H1 (cell line): ENCODE data around the gene KBTBD12. TPM values are rescaled to one million over a fixed set of nuclear protein-coding genes. Genes with fewer than 3 reads are reported as not detected.

Source experiments
- CTCF ChIA-PET: fragments of 300-600 bp; sonication (Branson Sonifier 250); formaldehyde crosslinking; loops from one replicate; lab custom pipeline; 2021; ENCODE audit not compliant: partially characterized antibody; lab: Charles Lee
- POLR2A ChIA-PET: fragments of 300-600 bp; sonication (Branson Sonifier 250); formaldehyde crosslinking; loops from one replicate; lab custom pipeline; 2021; ENCODE audit warnings: inconsistent platforms; ENCODE audit not compliant: partially characterized antibody; lab: Charles Lee
- DNase-seq, 2 experiments: peaks; one replicate each; pipeline versions ENCODE4 v3.0.0 to v3.0.0-alpha.2; 2010 to 2022; ENCODE audit warnings: low spot score in 2 of 2, low read depth in 1 of 2, mixed read lengths in 1 of 2
- FAIRE-seq: peaks from 2 replicates; lab custom pipeline; 2011; peaks lifted over from hg19 to GRCh38; lab: Jason Lieb, UNC
- H2AFZ ChIP-seq: 2 replicates; pipeline ENCODE4 v1.8.1; 2012; ENCODE audit warnings: low read length, inconsistent platforms
- H2AK5ac ChIP-seq: 2 replicates; pipeline ENCODE4 v1.6.1; 2013; ENCODE audit warnings: low read depth, low read length
- H2BK120ac ChIP-seq: replicated peaks from 2 replicates; pipeline ENCODE3; 2013; ENCODE audit warnings: low read depth, low read length, inconsistent platforms
- H2BK12ac ChIP-seq: 2 replicates; pipeline ENCODE4 v1.6.1; 2013; ENCODE audit warnings: low read depth, low read length
- H2BK15ac ChIP-seq: 2 replicates; pipeline ENCODE4 v1.6.1; 2013; ENCODE audit warnings: low read length
- H2BK20ac ChIP-seq: 2 replicates; pipeline ENCODE4 v1.6.1; 2013; ENCODE audit warnings: low read length
- H2BK5ac ChIP-seq: 2 replicates; pipeline ENCODE4 v1.6.1; 2013; ENCODE audit warnings: low read depth, low read length
- H3K14ac ChIP-seq: 2 replicates; pipeline ENCODE4 v1.6.1; 2013; ENCODE audit warnings: inconsistent platforms; ENCODE audit not compliant: insufficient read length
- H3K18ac ChIP-seq: 2 replicates; pipeline ENCODE4 v1.6.1; 2013; ENCODE audit warnings: low read length; ENCODE audit errors: extremely low read depth
- H3K23ac ChIP-seq: 2 replicates; pipeline ENCODE4 v1.6.1; 2013; ENCODE audit warnings: inconsistent platforms; ENCODE audit not compliant: insufficient read length
- H3K23me2 ChIP-seq: 2 replicates; pipeline ENCODE4 v1.6.1; 2013; ENCODE audit warnings: low read depth, low read length
- H3K27ac ChIP-seq: 2 replicates; pipeline ENCODE4 v1.6.1; 2011; ENCODE audit warnings: low read depth, low read length, inconsistent platforms
- H3K27me3 ChIP-seq, 4 experiments: replicated peaks in 1 of 4; 1 replicate in 1 of 4; 2 replicates in 3 of 4; pipeline versions ENCODE4 v1.6.1 to v1.8.1; 2011 to 2013; ENCODE audit warnings: low read length in 3 of 4, mild to moderate bottlenecking in 3 of 4, inconsistent platforms in 2 of 4, mixed read lengths in 2 of 4, moderate library complexity in 1 of 4; ENCODE audit not compliant: control insufficient read depth in 3 of 4, insufficient read depth in 3 of 4; ENCODE audit errors: extremely low read depth in 1 of 4
- H3K36me3 ChIP-seq, 4 experiments: 2 replicates each; pipeline versions ENCODE4 v1.6.1 to v1.8.1; 2011 to 2013; ENCODE audit warnings: mild to moderate bottlenecking in 4 of 4, low read length in 3 of 4, moderate library complexity in 2 of 4, control low read depth in 1 of 4, inconsistent platforms in 1 of 4; ENCODE audit not compliant: insufficient read depth in 4 of 4, control insufficient read depth in 2 of 4
- H3K4ac ChIP-seq: replicated peaks from 2 replicates; pipeline ENCODE3; 2013; ENCODE audit warnings: low read length, low read depth, mixed read lengths, inconsistent platforms; ENCODE audit not compliant: insufficient read length
- H3K4me1 ChIP-seq, 4 experiments: replicated peaks in 1 of 4; 1 replicate in 1 of 4; 2 replicates in 3 of 4; pipeline versions ENCODE4 v1.6.1 to v1.8.1; 2011 to 2013; ENCODE audit warnings: low read length in 3 of 4, inconsistent platforms in 2 of 4, mixed read lengths in 1 of 4; ENCODE audit not compliant: insufficient read depth in 4 of 4, control insufficient read depth in 3 of 4
- H3K4me2 ChIP-seq, 2 experiments: 2 replicates each; pipeline versions ENCODE4 v1.6.1 to v1.8.1; 2011 to 2013; ENCODE audit warnings: low read depth in 2 of 2, low read length in 2 of 2, control low read depth in 1 of 2, inconsistent platforms in 1 of 2, mild to moderate bottlenecking in 1 of 2; ENCODE audit not compliant: insufficient read depth in 1 of 2
- H3K4me3 ChIP-seq, 4 experiments: fragments of 200-600, 300-600 bp in 1 of 4; sonication (generic), shearing (Covaris generic), sonication (Bioruptor Twin) in 1 of 4; 2 replicates each; pipeline versions ENCODE4 v1.5.1 to v1.8.1; 2011 to 2016; ENCODE audit warnings: low read length in 4 of 4, low read depth in 3 of 4, control low read depth in 2 of 4, inconsistent platforms in 2 of 4, mild to moderate bottlenecking in 2 of 4, mixed read lengths in 1 of 4, moderate library complexity in 1 of 4; ENCODE audit not compliant: insufficient read depth in 2 of 4; ENCODE audit errors: extremely low read depth in 1 of 4
- H3K56ac ChIP-seq: replicated peaks from 2 replicates; pipeline ENCODE3; 2013; ENCODE audit warnings: low read depth, mild to moderate bottlenecking, mixed read lengths, low read length, inconsistent platforms; ENCODE audit not compliant: insufficient read length
- H3K79me1 ChIP-seq: 2 replicates; pipeline ENCODE4 v1.6.1; 2013; ENCODE audit warnings: low read depth, low read length, control low read depth
- H3K79me2 ChIP-seq, 2 experiments: 2 replicates each; pipeline versions ENCODE4 v1.6.1 to v1.8.1; 2012 to 2013; ENCODE audit warnings: low read length in 2 of 2, mild to moderate bottlenecking in 2 of 2, inconsistent platforms in 1 of 2; ENCODE audit not compliant: insufficient read depth in 2 of 2, control insufficient read depth in 1 of 2
- H3K9ac ChIP-seq, 4 experiments: replicated peaks in 1 of 4; 1 replicate in 1 of 4; 2 replicates in 3 of 4; pipeline versions ENCODE4 v1.6.1 to v1.8.1; 2011 to 2013; ENCODE audit warnings: low read depth in 3 of 4, low read length in 3 of 4, control low read depth in 2 of 4, mild to moderate bottlenecking in 2 of 4, moderate library complexity in 2 of 4, inconsistent platforms in 1 of 4; ENCODE audit errors: extremely low read depth in 1 of 4
- H3K9me3 ChIP-seq, 2 experiments: 2 replicates each; pipeline versions ENCODE4 v1.6.1 to v1.8.1; 2012 to 2013; ENCODE audit warnings: mild to moderate bottlenecking in 2 of 2, moderate library complexity in 2 of 2, control low read depth in 1 of 2, inconsistent platforms in 1 of 2, low read depth in 1 of 2, low read length in 1 of 2, mixed read lengths in 1 of 2; ENCODE audit not compliant: insufficient read depth in 2 of 2
- H4K20me1 ChIP-seq, 2 experiments: replicated peaks in 1 of 2; 2 replicates each; pipeline versions ENCODE3 to v1.8.1; 2011 to 2013; ENCODE audit warnings: inconsistent platforms in 2 of 2, low read length in 2 of 2, mild to moderate bottlenecking in 1 of 2; ENCODE audit not compliant: insufficient read depth in 2 of 2, control insufficient read depth in 1 of 2
- H4K5ac ChIP-seq: 2 replicates; pipeline ENCODE4 v1.6.1; 2013; ENCODE audit warnings: low read length, low read depth, mixed read lengths, inconsistent platforms; ENCODE audit not compliant: insufficient read length
- H4K8ac ChIP-seq: 2 replicates; pipeline ENCODE4 v1.8.0; 2013; ENCODE audit warnings: mild to moderate bottlenecking, moderate library complexity, low read length, inconsistent platforms; ENCODE audit not compliant: insufficient read depth; ENCODE audit errors: extremely low read depth
- H4K91ac ChIP-seq: replicated peaks from 2 replicates; pipeline ENCODE3; 2013; ENCODE audit warnings: low read length, mixed read lengths, inconsistent platforms; ENCODE audit not compliant: insufficient read length
- ASH2L ChIP-seq: fragments of 200-600, 300-600 bp; sonication (generic); IDR thresholded peaks from one replicate; pipeline ENCODE4 v1.7.1; 2017; ENCODE audit warnings: low read length
- CEBPB ChIP-seq: IDR thresholded peaks from 2 replicates; pipeline ENCODE4 v1.6.1; 2012; ENCODE audit warnings: low read depth, low read length
- JUN ChIP-seq: IDR thresholded peaks from 2 replicates; pipeline ENCODE4 v1.6.1; 2011; ENCODE audit warnings: low read depth, mild to moderate bottlenecking, improper control_type of control experiment, low read length
- RBBP5 ChIP-seq: IDR thresholded peaks from 2 replicates; pipeline ENCODE4 v1.7.1; 2012; ENCODE audit warnings: low read depth, mild to moderate bottlenecking, inconsistent platforms, low read length, moderate library complexity, borderline replicate concordance
- SP1 ChIP-seq: IDR thresholded peaks from 2 replicates; pipeline ENCODE4 v1.6.1; 2011; ENCODE audit warnings: low read depth, low read length
- SP2 ChIP-seq: IDR thresholded peaks from 2 replicates; pipeline ENCODE4 v1.6.1; 2012; ENCODE audit warnings: mild to moderate bottlenecking, low read length, inconsistent platforms
- ZNF274 ChIP-seq: IDR thresholded peaks from 2 replicates; pipeline ENCODE4 v1.7.0; 2012; ENCODE audit warnings: low read length, borderline replicate concordance; ENCODE audit errors: extremely low read depth
- polyA plus RNA-seq, 7 experiments: library from polyadenylated mRNA; depleted of rRNA in 3 of 7; stranded (reverse) in 5 of 7; unstranded in 2 of 7; fragments of >200 nt in 5 of 7; fragments of 200-250 nt in 2 of 7; gene quantifications; 1 replicate in 5 of 7; 2 replicates in 1 of 7; 4 replicates in 1 of 7; pipeline versions ENCODE4 v1.2.1 to v1.2.3, GENCODE V29; 2011 to 2013; ENCODE audit warnings: missing spikeins in 2 of 7, mixed read lengths in 2 of 7
- total RNA-seq: library from RNA; stranded (reverse); fragmentation: NEBNext Ultra II Directional; extraction: Animal tissue kit (Norgen Biotek cat#: 25700); gene quantifications from 2 replicates; pipeline ENCODE4 v1.2.1, GENCODE V29; 2021

KBTBD12 gene
- total and polyA plus RNA-seq, 2 of the 8 experiments (the other 6 are each of a cell fraction or from before 2014, with no cell fraction given) = 0.33 to 0.63 TPM

- Histone ChIP-seq H3K27me3 (no peaks in the 10 kb centered on the region; a peak in 1 of 7 replicates), H3K18ac (no peak overlapping the region), H3K9ac (no peak overlapping the region)
- no peak for TF ChIP-seq SP1
- no peak for TF ChIP-seq RBBP5
- TF ChIP-seq ASH2L = no peak
- no peak for TF ChIP-seq ZNF274
- no peak for TF ChIP-seq CEBPB
- no peak for TF ChIP-seq SP2
- no peak for TF ChIP-seq JUN
- TF ChIP-seq, all 59 proteins: peak for 0
- Histone ChIP-seq H2AK5ac (no peak overlapping the region), H3K79me2 (no peaks in the 10 kb centered on the region), H3K79me1 (no peaks in the 10 kb centered on the region), H3K23ac (no peak overlapping the region), H2BK120ac (no peak overlapping the region), H3K4me3 (no peak overlapping the region), H3K4me2 (no peak overlapping the region), H3K27ac (no peak overlapping the region), H4K5ac (no peak overlapping the region), H4K8ac (no peak overlapping the region), H3K36me3 (no peaks in the 10 kb centered on the region), H2BK5ac (no peak overlapping the region), H3K9me3 (no peaks in the 10 kb centered on the region), H2BK15ac (no peak overlapping the region), H3K4me1 (no peaks in the 10 kb centered on the region), H2BK20ac (no peak overlapping the region), H3K4ac (no peak overlapping the region), H4K91ac (no peak overlapping the region), H3K56ac (no peak overlapping the region), H3K14ac (no peak overlapping the region), H2AFZ (no peak overlapping the region), H3K23me2 (no peaks in the 10 kb centered on the region), H2BK12ac (no peak overlapping the region), H4K20me1 (no peaks in the 10 kb centered on the region)
- CTCF ChIA-PET = interaction anchor here (0.7 kb wide), 2 partner anchors 76 to 191 kb away, joined by 3 read pairs; no protein-coding TSS in a partner anchor
- DNase-seq (no peak), FAIRE-seq (no peak)
- POLR2A ChIA-PET = no interaction called here
Observed at GRCh38 chr3:127884041-127884440, 31.0 kb upstream of the KBTBD12 start.
